IPS-11a (cell line): Measurements from ENCODE around the gene CAPN5.

Experiments
- H3K4me3 ChIP-seq: one replicate; pipeline ENCODE4 v1.5.1; 2013; ENCODE audit warnings: low read depth, low read length, control low read depth

The CAPN5 gene

GRCh38 chr11:77081976-77082836 is 15.4 kb downstream of the CAPN5 start:
- no peak overlapping the region for H3K4me3 ChIP-seq

GRCh38 chr11:77082838-77083565 is 16.2 kb downstream of the CAPN5 start:
- no peak overlapping the region for H3K4me3 ChIP-seq

- H3K4me3 ChIP-seq = no peak overlapping the region
Measured at GRCh38 chr11:77083566-77084245, 16.9 kb downstream of the CAPN5 start.

- H3K4me3 ChIP-seq = no peak overlapping the region
Measured at GRCh38 chr11:77084581-77085191, 17.9 kb downstream of the CAPN5 start.

GRCh38 chr11:77085652-77086051 is 18.9 kb downstream of the CAPN5 start:
- H3K4me3 ChIP-seq = no peak overlapping the region

- no peak overlapping the region for H3K4me3 ChIP-seq
Measured at GRCh38 chr11:77086521-77087472, 20.0 kb downstream of the CAPN5 start.

GRCh38 chr11:77087723-77088225 is 21.0 kb downstream of the CAPN5 start:
- H3K4me3 ChIP-seq = no peak overlapping the region

GRCh38 chr11:77088236-77089003 is 21.6 kb downstream of the CAPN5 start:
- H3K4me3 ChIP-seq = no peak overlapping the region

GRCh38 chr11:77089004-77089545 is 22.3 kb downstream of the CAPN5 start:
- no peak overlapping the region for H3K4me3 ChIP-seq

- no peak overlapping the region for H3K4me3 ChIP-seq
Measured at GRCh38 chr11:77090046-77090372, 23.2 kb downstream of the CAPN5 start.

GRCh38 chr11:77090373-77091111 is 23.8 kb downstream of the CAPN5 start:
- H3K4me3 ChIP-seq = no peak overlapping the region

GRCh38 chr11:77091146-77091940 is 24.6 kb downstream of the CAPN5 start:
- no peak overlapping the region for H3K4me3 ChIP-seq

- no peak overlapping the region for H3K4me3 ChIP-seq
Measured at GRCh38 chr11:77092382-77092781, 25.6 kb downstream of the CAPN5 start.

- H3K4me3 ChIP-seq = no peak overlapping the region
Measured at GRCh38 chr11:77093056-77093891, 26.5 kb downstream of the CAPN5 start.

- H3K4me3 ChIP-seq = no peak overlapping the region
Measured at GRCh38 chr11:77093987-77094840, 27.4 kb downstream of the CAPN5 start.
